Smooth muscle cell (in vitro differentiated cells): ENCODE data around the gene VSIG10. TPM values are rescaled to one million over a fixed set of nuclear protein-coding genes. Genes with fewer than 3 reads are reported as not detected.

Experiments
- DNase-seq: peaks from one replicate; lab custom pipeline; 2025; ENCODE audit not compliant: unreplicated experiment; lab: John Stamatoyannopoulos, UW
- H2AFZ ChIP-seq: fragments of 200-600 bp; sonication (generic); 2 replicates; pipeline ENCODE4 v1.6.0; 2016; ENCODE audit warnings: antibody characterized with exemption, low read depth, mild to moderate bottlenecking
- H3F3A ChIP-seq: fragments of 200-600 bp; sonication (generic); 2 replicates; pipeline ENCODE4 v1.6.0; 2017; ENCODE audit warnings: antibody characterized with exemption, low read depth
- H3K27ac ChIP-seq: fragments of 200-600 bp; sonication (generic); 2 replicates; pipeline ENCODE4 v1.5.1; 2016; ENCODE audit warnings: low read depth, mild to moderate bottlenecking
- H3K27me3 ChIP-seq: fragments of 200-600 bp; sonication (generic); 2 replicates; pipeline ENCODE4 v1.6.1; 2016; ENCODE audit warnings: low read depth, mild to moderate bottlenecking
- H3K36me3 ChIP-seq: fragments of 200-600 bp; sonication (generic); 2 replicates; pipeline ENCODE4 v1.5.1; 2016; ENCODE audit warnings: low read depth
- H3K4me1 ChIP-seq: fragments of 200-600 bp; sonication (generic); 2 replicates; pipeline ENCODE4 v1.5.1; 2016; ENCODE audit warnings: low read depth
- H3K4me2 ChIP-seq: fragments of 200-600 bp; sonication (generic); 2 replicates; pipeline ENCODE4 v1.6.0; 2016; ENCODE audit warnings: mild to moderate bottlenecking
- H3K4me3 ChIP-seq: fragments of 200-600 bp; sonication (generic); 2 replicates; pipeline ENCODE4 v1.5.1; 2016; ENCODE audit warnings: mild to moderate bottlenecking
- H3K79me2 ChIP-seq: fragments of 200-600 bp; sonication (generic); 2 replicates; pipeline ENCODE4 v1.6.0; 2016; ENCODE audit warnings: low read depth, mild to moderate bottlenecking
- H3K9ac ChIP-seq: fragments of 200-600 bp; sonication (generic); 2 replicates; pipeline ENCODE4 v1.6.0; 2016; ENCODE audit warnings: low read depth
- H3K9me3 ChIP-seq: fragments of 200-600 bp; sonication (generic); replicated peaks from 2 replicates; pipeline ENCODE4 v1.5.1; 2016; ENCODE audit warnings: low read depth
- H4K20me1 ChIP-seq: fragments of 200-600 bp; sonication (generic); 2 replicates; pipeline ENCODE4 v1.6.0; 2016; ENCODE audit warnings: low read depth
- WGBS: methylation state at CpG from one replicate; pipeline ENCODE4 v1.1.7; 2016; ENCODE audit warnings: low lambda C conversion rate; 5-methylcytosine and 5-hydroxymethylcytosine counted together
- polyA plus RNA-seq: library from polyadenylated mRNA; unstranded; fragments of >200 nt; fragmentation: Nextera tagmentation; extraction: Ambion mirVana; gene quantifications from 2 replicates; pipeline ENCODE4 v1.2.1, GENCODE V29; 2016
- total RNA-seq: library from RNA; depleted of rRNA; stranded (reverse); fragments of >200 nt; gene quantifications from 2 replicates; pipeline ENCODE4 v1.2.3, GENCODE V29; 2014
- TF ChIP-seq, protein P1 (sequence below): fragments of 200-600 bp; sonication (generic); IDR thresholded peaks from 2 replicates; pipeline ENCODE4 v1.5.1; 2017; ENCODE audit warnings: borderline replicate concordance, mild to moderate bottlenecking, antibody characterized with exemption; ENCODE audit not compliant: insufficient read depth, poor library complexity, severe bottlenecking

The VSIG10 gene
- total and polyA plus RNA-seq, 2 experiments from 2014 or later: 2.3 to 3.0 TPM

DNA sequence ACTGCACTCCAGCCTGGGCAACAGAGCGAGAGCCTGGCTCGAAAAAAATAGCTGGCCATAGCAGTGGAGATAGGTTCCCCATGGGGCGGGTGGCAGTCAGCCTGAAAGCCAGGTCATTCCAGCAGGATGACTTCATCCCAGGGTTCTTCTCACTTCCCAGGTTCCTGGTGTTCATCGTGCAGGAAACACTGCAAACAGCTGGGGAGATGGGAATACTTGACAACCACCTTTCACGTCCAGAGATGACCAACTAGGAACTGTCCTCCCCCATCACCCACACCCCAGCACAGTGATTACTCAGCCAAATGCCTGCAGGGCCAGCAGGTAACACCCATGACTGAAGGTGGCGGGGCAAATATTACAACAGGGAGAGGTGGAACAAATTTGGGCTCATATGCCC lies 1.7 kb downstream of the VSIG10 start:
- no peaks in the 10 kb centered on the region for H3K79me2 ChIP-seq
- H3K4me3 ChIP-seq: no peak overlapping the region
- no peak overlapping the region for H2AFZ ChIP-seq
- H3F3A ChIP-seq: no peaks in the 10 kb centered on the region
- WGBS: 46% methylated on average over 6 of the region's 6 CpGs
- no peak overlapping the region for H3K4me2 ChIP-seq
- no peaks in the 10 kb centered on the region for H3K9me3 ChIP-seq
- no peak overlapping the region for H3K9ac ChIP-seq
- no peaks in the 10 kb centered on the region for H3K27me3 ChIP-seq
- peaks cover 3% of the 10 kb centered on the region for H3K4me1 ChIP-seq
- no peaks in the 10 kb centered on the region for H3K36me3 ChIP-seq
- no peak overlapping the region for H3K27ac ChIP-seq
- DNase-seq: no peak
- H4K20me1 ChIP-seq: no peaks in the 10 kb centered on the region
- TF ChIP-seq, protein P1, sequence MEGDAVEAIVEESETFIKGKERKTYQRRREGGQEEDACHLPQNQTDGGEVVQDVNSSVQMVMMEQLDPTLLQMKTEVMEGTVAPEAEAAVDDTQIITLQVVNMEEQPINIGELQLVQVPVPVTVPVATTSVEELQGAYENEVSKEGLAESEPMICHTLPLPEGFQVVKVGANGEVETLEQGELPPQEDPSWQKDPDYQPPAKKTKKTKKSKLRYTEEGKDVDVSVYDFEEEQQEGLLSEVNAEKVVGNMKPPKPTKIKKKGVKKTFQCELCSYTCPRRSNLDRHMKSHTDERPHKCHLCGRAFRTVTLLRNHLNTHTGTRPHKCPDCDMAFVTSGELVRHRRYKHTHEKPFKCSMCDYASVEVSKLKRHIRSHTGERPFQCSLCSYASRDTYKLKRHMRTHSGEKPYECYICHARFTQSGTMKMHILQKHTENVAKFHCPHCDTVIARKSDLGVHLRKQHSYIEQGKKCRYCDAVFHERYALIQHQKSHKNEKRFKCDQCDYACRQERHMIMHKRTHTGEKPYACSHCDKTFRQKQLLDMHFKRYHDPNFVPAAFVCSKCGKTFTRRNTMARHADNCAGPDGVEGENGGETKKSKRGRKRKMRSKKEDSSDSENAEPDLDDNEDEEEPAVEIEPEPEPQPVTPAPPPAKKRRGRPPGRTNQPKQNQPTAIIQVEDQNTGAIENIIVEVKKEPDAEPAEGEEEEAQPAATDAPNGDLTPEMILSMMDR: no peak

DNA sequence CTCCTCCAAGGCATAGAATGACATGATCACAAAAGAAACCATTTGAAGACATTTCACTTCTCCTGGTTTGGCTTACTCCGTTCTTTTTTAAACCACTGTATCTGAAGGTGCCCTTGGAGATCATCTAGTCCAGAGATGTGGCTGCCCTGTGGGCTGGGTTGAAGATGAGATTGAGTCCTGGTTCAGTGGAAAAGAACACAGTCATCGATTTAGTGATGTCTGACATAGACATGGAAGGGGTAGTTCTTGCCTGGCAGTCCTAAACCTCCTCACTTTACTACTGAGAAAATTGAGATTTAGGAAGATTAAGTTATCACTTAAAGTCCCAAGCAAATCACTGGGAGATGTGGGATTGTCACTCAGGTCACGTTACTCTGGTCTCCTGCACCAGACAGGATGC lies 2.8 kb downstream of the VSIG10 start:
- Histone ChIP-seq H3K4me2 (no peak overlapping the region), H3K4me1 (peaks cover 3% of the 10 kb centered on the region), H4K20me1 (no peaks in the 10 kb centered on the region), H3K36me3 (no peaks in the 10 kb centered on the region), H3K9ac (no peak overlapping the region), H3K27me3 (no peaks in the 10 kb centered on the region), H3K9me3 (no peaks in the 10 kb centered on the region), H3F3A (no peaks in the 10 kb centered on the region), H3K27ac (no peak overlapping the region), H3K4me3 (no peak overlapping the region), H3K79me2 (no peaks in the 10 kb centered on the region), H2AFZ (no peak overlapping the region)
- TF ChIP-seq, protein P1: no peak
- DNase-seq: no peak
- WGBS: 91% methylated on average over 3 of the region's 3 CpGs

DNA sequence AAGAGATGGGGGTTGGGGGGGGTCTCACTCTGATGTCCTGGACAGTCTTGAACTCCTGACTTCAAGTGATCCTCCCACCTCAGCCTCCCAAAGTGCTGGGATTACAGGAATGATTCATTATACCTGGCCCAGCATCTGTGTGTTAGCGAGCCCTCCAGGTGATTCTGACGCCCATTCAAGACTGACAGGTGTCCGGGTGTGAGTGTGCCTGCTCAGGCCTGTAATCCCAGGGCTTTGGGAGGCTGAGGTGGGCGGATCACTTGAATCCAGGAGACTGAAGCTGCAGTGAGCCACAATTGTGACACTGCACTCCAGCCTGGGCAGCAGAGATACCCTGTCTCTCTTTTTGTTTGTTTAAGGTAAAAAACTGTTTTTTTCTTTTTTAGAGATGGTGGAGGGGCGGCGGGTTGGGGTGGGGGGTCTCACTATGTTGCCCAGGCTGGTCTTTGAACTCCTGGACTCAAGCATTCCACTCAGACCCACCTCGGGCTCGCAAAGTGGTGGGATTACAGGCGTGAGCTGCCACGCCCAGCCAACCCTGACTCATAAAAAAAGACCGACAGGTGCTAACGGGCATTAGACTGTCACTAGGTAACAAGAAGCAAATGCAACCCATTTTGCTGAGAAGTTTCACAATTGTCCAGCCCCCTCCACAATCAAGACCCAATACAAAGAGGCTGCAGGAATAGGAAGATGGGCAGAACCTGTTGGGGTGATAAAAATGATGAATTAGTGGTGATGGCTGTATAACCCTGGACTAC lies 4.7 kb downstream of the VSIG10 start:
- Histone ChIP-seq H3K4me3 (no peak overlapping the region), H3K79me2 (no peaks in the 10 kb centered on the region), H3K9me3 (no peaks in the 10 kb centered on the region), H3K36me3 (no peaks in the 10 kb centered on the region), H3F3A (no peaks in the 10 kb centered on the region), H3K4me1 (peaks cover 3% of the 10 kb centered on the region), H4K20me1 (no peaks in the 10 kb centered on the region), H3K27ac (no peak overlapping the region), H3K9ac (no peak overlapping the region), H2AFZ (no peak overlapping the region), H3K4me2 (no peak overlapping the region), H3K27me3 (no peaks in the 10 kb centered on the region)
- WGBS: 83% methylated on average over 10 of the region's 12 CpGs
- DNase-seq: no peak
- TF ChIP-seq, protein P1: no peak

GRCh38 chr12:118098401-118098800 lies 5.4 kb downstream of the VSIG10 start:
- Histone ChIP-seq H3K4me3 (no peak overlapping the region), H3K79me2 (no peaks in the 10 kb centered on the region), H3K9me3 (no peaks in the 10 kb centered on the region), H3K9ac (no peak overlapping the region), H3K4me1 (peaks cover 3% of the 10 kb centered on the region), H3K27me3 (no peaks in the 10 kb centered on the region), H3F3A (no peaks in the 10 kb centered on the region), H3K4me2 (no peak overlapping the region), H3K36me3 (no peaks in the 10 kb centered on the region), H4K20me1 (no peaks in the 10 kb centered on the region), H3K27ac (no peak overlapping the region), H2AFZ (no peak overlapping the region)
- TF ChIP-seq, protein P1: no peak
- 95% methylated on average over 3 of the region's 3 CpGs for WGBS
- no peak for DNase-seq
